Progenitor cell of endocrine pancreas (in vitro differentiated cells): ENCODE data around the gene SMARCC1. TPM values are rescaled to one million over a fixed set of nuclear protein-coding genes. Genes with fewer than 3 reads are reported as not detected.
A peak's percentile ranks its signal among the peaks of the same experiment; 100 is the strongest.

Experiments
- DNase-seq: peaks from one replicate; pipeline ENCODE4 v3.0.0; 2021; ENCODE audit warnings: low spot score; ENCODE audit not compliant: unreplicated experiment
- H3K27ac Mint-ChIP-seq: 2 replicates; pipeline ENCODE4 v1.8.0; 2021; ENCODE audit warnings: mild to moderate bottlenecking, moderate library complexity, mixed read lengths
- H3K27me3 Mint-ChIP-seq: 2 replicates; pipeline ENCODE4 v1.8.0; 2021; ENCODE audit warnings: mixed read lengths
- H3K36me3 Mint-ChIP-seq: 2 replicates; pipeline ENCODE4 v1.8.0; 2022; ENCODE audit warnings: mixed read lengths; ENCODE audit not compliant: insufficient read depth
- H3K4me1 Mint-ChIP-seq: 2 replicates; pipeline ENCODE4 v1.8.0; 2021; ENCODE audit warnings: low read depth, mixed read lengths
- H3K4me3 Mint-ChIP-seq: 2 replicates; pipeline ENCODE4 v1.8.0; 2021; ENCODE audit warnings: low read depth, mild to moderate bottlenecking, moderate library complexity, mixed read lengths
- H3K9me3 Mint-ChIP-seq: 2 replicates; pipeline ENCODE4 v1.8.0; 2021; ENCODE audit warnings: low read depth, mixed read lengths
- CTCF ChIP-seq: fragments of 200-600 bp; sonication (generic); IDR thresholded peaks from one replicate; pipeline ENCODE4 v1.5.0; 2021; ENCODE audit warnings: antibody characterized with exemption, mild to moderate bottlenecking; ENCODE audit not compliant: unreplicated experiment
- total RNA-seq: library from RNA; stranded (reverse); gene quantifications from 2 replicates; pipeline ENCODE4 v1.2.1, GENCODE V29; 2021

SMARCC1 gene
- total RNA-seq, 1 donor from 2014 or later = 257 TPM

- no peak overlapping the region for H3K4me3 Mint-ChIP-seq
- no peak for TF ChIP-seq CTCF
These were observed 169.5 kb downstream of the SMARCC1 start for GRCh38 chr3:47612178-47612577.

GRCh38 chr3:47611576-47611975, 170.1 kb downstream of the SMARCC1 start:
- Mint-ChIP-seq H3K36me3 (peaks cover 33% of the 10 kb centered on the region), H3K4me3 (no peak overlapping the region), H3K27me3 (no peaks in the 10 kb centered on the region), H3K4me1 (peaks cover 7% of the 10 kb centered on the region), H3K27ac (peak overlapping the region; percentile 89), H3K9me3 (no peaks in the 10 kb centered on the region)
- TF ChIP-seq CTCF = no peak
- no peak for DNase-seq

More at GRCh38 chr3:47612178-47612577, 169.5 kb downstream of the SMARCC1 start:
- no peak for DNase-seq
- H3K9me3 Mint-ChIP-seq = no peaks in the 10 kb centered on the region
- peaks cover 35% of the 10 kb centered on the region for H3K36me3 Mint-ChIP-seq
- H3K27me3 Mint-ChIP-seq = no peaks in the 10 kb centered on the region
- peak overlapping the region; percentile 89 for H3K27ac Mint-ChIP-seq
- peaks cover 7% of the 10 kb centered on the region for H3K4me1 Mint-ChIP-seq

GRCh38 chr3:47610583-47610982, 171.1 kb downstream of the SMARCC1 start:
- Mint-ChIP-seq H3K36me3 (peaks cover 31% of the 10 kb centered on the region), H3K27ac (peak overlapping the region; percentile 2), H3K4me1 (peaks cover 6% of the 10 kb centered on the region), H3K27me3 (no peaks in the 10 kb centered on the region), H3K4me3 (no peak overlapping the region), H3K9me3 (no peaks in the 10 kb centered on the region)
- no peak for TF ChIP-seq CTCF
- DNase-seq = no peak

- H3K9me3 Mint-ChIP-seq = no peaks in the 10 kb centered on the region
- no peak overlapping the region for H3K27ac Mint-ChIP-seq
- no peak for DNase-seq
- H3K27me3 Mint-ChIP-seq = no peaks in the 10 kb centered on the region
- no peak overlapping the region for H3K4me3 Mint-ChIP-seq
- peaks cover 6% of the 10 kb centered on the region for H3K4me1 Mint-ChIP-seq
- H3K36me3 Mint-ChIP-seq = peaks cover 40% of the 10 kb centered on the region
- no peak for TF ChIP-seq CTCF
These were observed 174.4 kb downstream of the SMARCC1 start for GRCh38 chr3:47607335-47607734.

- Mint-ChIP-seq H3K9me3 (no peaks in the 10 kb centered on the region), H3K36me3 (peaks cover 32% of the 10 kb centered on the region), H3K27me3 (no peaks in the 10 kb centered on the region), H3K27ac (peak overlapping the region; percentile 56), H3K4me3 (no peak overlapping the region), H3K4me1 (peaks cover 1% of the 10 kb centered on the region)
- TF ChIP-seq CTCF = no peak
- DNase-seq = no peak
These were observed 175.5 kb downstream of the SMARCC1 start for GRCh38 chr3:47606165-47606564.
